GM19455 (cell line): ENCODE data around the gene WDR7.

Experiments
- ATAC-seq: cut with Tn5 transposase; IDR thresholded peaks from one replicate; pipeline ENCODE4 v1.9.1; 2021; ENCODE audit not compliant: unreplicated experiment

The WDR7 gene

DNA sequence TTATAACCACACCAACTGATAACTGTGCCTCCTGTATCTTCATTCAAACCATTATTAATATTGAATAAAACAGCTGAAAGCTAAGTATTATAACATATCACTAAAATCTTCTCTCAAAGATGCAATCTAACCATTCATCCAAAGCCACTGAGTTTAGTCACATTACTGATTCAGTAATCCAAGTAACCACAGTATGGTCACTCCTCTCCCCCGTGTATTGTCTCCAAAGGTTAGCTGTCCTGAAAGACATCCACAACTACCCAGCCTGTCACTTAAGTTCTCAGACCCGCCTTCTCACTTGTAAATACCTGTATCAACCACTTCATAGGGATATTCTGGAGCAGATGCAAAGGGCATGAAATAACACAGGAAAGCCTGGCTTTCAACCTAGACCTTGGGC, 282.3 kb downstream of the WDR7 start:
- no peak for ATAC-seq

DNA sequence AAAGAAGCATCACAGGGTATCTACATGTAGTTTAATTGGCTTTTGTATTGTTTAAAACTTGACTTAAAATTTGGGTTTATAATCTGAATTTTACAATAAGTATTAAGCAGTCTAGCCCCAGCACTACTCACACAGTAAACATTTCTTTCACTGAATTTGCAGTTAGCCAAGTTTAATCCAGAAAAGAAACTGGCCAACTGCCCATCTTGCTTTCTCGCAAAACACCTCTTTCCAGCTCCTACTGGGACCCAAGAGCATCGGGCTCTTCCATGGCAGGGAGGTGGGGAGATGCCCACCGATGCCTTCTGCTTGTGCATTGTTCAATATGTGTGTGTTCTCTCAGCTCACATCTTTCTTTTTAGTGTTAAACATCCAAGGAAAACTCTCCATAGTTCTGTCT, 283.0 kb downstream of the WDR7 start:
- no peak for ATAC-seq

DNA sequence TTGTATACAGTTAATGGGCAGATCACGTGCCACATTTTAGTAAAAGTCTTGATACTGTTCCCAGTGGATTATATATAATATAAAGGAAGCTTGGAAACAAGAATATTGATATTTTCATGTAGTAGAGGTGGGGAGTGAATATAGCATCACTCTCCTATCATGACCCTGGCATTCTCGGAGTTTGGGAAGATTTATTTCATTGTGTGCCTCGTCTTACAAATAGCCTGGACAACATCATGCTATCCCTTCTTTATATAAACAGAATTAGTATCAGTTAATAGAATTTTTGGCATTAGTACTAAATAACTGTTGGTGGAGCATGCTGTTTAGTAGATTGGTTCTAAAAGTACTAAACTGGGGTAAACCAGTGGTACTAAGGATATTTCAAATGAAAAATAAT, 283.7 kb downstream of the WDR7 start:
- no peak for ATAC-seq

DNA sequence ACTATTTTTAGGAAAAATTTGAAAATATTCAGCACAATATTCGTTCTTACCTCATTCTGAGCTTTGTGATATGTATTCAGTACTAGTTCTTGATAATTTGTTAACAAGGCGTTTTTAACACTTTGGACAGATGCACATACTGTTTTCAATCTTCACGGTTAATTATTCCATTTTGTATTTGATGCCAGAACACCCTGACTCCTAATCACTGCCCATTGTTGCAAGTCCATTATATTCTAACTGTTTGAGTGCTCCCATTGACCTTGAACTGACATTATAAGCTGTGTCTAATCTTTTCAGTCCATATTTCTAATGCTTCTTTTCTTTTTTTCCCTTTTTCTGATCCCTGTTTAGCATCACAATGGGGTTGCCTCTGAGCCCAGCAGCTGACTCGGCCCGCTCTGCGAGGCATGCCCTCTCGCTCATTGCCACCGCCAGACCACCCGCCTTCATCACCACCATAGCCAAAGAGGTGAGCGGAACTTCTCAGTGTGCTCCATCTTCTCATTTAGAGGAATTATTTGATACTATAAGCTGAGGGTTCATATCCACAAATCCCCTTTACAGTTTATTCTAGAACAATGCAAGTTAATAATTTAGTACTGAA, 284.4 kb downstream of the WDR7 start:
- no peak for ATAC-seq

DNA sequence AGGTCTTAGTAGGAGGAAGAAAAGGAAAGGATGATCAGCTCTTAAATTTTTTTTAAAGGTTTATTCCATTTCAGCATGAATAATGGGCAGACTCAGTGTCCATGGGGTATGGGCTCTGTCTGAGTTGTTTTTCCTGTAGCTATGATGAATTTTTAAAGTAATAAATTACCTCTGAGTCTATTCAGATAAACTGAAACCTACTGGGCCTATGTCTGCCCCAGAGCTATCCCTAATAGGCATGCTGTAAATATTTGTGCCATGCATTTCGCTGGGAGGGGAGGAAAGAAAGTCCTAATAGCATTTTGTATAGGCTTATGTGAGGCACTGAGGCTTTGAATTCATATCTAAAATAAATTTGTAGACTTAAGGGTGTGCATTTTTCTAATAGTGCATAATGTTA, 285.3 kb downstream of the WDR7 start:
- ATAC-seq: no peak

DNA sequence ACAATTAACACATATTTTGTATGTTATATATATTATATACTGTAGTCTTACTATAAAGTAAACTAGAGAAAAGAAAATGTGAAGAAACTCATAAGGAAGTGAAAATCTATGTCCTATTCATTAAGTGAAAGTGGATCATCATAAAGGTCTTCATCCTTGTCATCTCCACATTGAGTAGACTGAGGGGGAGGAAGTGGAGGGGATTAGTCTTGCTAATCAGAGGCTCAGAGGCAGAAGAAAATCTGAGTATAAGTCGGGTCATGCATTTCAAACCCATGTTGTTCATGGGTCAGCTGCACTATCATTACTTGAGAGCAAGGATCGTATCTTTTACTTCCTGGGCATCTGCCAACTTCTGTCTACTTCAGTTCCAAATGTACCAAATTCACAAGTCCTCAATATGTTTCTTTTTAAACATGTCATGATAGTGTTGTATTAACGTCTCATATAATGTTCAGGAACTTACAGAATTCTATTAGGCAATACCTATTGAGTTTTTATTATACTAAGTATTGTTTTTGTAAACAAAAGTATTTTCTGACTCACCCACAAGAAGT, 286.8 kb downstream of the WDR7 start:
- ATAC-seq: no peak

DNA sequence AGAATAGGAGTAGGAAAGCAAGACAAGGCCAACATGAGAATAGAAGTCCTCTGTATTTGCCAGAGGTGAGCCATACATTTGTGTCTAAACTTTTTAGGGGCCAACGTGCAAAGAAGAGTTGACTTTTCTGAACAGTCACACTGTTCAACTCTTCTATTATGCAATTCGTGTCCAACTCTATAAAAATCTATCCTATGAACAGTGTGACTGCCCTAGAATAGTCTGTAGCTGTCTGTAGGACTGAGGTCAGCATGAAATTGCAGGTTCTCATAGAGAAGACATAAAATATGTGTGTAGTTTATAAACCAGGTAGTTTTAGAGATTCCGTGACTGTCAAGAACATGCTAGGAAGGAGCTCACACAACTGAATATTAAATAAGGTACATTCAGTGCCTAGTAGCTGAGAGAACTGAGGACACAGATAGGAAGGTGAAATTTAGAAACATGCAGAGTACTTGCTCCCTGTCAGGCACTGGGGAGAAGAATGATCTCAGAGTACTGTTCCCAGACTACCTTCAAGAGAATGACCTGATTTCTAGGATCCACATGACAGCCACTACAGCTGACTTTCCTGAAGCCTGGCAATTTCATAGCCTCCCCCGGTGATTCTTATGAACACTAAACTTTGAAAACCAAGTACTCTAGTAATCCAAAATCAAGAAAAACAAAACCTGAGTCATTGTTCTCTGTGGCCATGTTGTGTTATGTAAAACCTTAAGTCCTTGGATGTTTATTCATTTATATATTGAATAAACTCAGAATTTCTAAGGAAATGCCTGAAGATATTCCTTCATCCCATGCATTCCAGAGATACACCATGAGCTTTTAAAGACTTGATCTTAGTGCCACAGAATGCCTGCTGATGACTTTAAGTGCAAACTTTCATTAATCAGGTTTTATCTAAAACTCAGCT, 294.3 kb downstream of the WDR7 start:
- ATAC-seq: no peak

DNA sequence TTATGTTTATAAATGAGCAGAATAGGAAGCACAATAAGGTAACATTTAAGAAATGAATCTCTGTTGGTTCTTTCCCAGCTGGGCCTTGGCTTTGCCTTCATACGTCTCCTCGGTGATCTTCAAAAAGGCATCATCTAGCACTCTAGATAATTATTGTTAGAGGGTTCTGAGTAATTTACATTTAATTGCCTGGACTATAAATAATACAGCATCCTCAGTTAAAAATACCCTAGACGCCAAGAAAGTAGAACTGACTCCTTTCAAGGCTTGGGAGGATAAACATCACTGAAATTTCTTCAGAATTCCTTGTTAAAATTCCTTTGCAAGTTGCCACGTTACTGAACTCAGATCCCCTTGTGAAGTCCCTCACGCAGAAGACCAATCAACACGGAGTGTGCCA, 296.1 kb downstream of the WDR7 start:
- no peak for ATAC-seq

DNA sequence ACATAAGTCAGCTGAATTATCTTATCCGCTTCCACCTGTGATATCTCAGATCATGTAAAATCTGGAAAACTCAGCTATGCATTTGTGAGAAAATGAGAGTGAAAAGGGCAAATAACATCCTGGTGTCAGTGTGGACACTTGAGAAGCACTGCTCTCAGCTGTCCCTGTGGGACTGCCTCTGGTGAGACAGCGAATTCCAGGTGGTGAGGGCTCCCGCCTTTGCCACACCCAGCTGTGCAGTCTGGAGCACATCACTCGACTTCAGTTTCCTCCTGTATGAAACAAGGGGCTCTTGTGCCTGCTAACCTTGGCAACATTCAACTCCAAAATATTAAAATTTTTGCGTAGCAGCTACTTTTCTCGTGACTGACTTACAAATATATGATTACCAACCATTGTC, 300.9 kb downstream of the WDR7 start:
- ATAC-seq: no peak

DNA sequence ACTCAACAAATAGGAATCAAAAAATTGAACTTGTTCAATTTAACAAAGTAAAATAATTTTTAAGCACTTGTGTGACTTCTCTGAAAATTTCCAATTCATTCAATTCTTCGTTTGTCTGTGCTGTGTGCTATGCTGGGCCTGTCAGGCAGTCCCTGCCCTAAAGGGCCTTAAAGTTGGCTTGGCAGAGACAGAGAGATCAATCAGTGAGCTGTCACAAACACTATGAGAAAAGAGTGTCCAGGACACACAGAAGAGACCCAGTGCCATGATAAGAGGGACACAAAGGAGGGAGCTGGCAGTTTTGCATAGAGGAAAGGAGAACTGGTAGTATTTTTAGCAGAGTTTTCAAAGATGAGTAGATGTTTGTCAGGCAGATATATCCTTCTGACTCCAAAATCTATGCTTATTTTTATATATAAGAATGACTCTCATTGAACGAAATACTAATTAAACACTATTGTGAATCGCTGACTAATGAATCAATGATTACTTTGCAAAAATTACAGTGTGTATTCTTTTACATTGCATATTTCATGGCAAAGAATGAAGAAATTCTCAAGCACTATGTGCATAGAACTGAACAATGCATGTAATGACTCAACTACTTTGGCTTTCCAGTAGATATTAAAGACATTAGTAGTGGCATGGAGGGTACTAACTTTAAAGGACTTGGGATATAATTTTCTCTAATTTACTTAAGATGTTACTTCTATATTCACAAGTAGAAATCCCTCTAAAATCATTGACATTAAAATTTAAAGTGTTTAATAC, 302.5 kb downstream of the WDR7 start:
- no peak for ATAC-seq

DNA sequence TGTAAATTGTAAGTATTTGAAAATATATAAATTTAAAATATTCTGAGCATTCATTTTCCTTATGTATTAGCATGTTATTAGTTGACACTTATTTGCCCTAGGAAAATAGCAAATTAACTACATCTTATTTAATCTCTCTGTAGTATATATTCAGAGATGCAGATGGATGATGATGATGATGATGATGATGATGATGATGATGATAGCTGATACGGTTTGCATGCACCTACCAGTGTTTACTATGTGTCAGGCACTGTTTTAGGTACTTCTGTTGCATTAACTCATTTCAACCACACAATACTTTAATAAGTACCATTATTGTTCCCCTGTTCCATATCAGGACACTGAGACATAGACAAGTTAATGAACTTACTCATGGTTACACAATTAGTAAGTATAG, 304.3 kb downstream of the WDR7 start:
- ATAC-seq: no peak

DNA sequence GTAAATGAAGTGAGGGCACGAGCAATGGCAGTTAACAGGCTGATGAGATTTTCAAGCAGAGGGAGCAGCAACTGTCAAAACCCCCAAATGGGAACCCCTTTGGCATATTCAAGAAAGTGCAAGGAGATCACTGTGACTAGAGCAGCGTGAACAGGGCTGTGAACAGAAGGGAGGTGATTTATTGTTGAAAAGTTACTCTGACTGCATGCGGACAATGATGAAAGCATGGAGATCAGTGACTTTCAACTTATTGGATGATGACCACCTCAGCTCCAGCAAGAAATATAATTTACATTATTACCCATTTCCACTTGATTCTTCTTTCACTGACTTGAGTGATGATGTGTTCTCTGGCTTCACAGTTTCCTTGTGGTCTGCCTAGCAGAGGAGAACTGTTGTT, 308.0 kb downstream of the WDR7 start:
- no peak for ATAC-seq

DNA sequence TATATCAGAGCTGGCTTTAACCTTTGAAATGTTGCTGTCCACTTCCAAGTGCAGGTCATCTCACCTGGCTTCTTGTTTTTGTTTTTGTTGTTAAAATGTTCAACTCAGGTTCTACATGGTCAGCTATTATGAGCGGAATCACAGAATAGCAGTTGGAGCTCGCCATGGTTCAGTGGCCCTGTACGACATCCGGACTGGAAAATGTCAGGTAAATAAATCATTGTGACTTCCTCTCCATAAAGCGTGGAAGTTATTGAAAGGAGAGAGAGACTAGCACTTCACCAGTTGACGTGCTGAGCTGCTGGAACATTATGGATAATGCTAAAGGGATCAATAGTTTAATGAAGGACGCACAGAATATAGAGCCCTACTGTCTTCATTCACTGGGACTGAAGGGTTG, 311.2 kb downstream of the WDR7 start:
- no peak for ATAC-seq

DNA sequence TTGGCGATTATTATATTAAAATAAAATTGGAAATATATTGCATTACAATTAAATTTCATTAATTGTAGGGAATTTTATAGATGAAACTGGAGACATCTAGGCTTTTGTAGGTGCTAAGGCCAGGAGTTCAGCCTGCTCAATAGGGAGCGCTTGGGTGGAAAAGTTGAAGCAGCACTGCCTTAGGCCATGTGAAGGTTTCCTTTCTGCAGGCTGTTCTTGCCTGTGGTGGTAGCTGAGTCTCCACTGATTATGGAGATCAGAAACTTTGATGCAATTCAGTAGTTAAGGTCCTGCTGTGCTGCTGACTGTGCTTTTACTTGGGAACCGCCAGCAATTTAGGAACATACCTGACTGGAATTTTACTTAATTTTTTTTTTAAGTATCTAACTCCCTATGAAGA, 315.9 kb downstream of the WDR7 start:
- no peak for ATAC-seq

DNA sequence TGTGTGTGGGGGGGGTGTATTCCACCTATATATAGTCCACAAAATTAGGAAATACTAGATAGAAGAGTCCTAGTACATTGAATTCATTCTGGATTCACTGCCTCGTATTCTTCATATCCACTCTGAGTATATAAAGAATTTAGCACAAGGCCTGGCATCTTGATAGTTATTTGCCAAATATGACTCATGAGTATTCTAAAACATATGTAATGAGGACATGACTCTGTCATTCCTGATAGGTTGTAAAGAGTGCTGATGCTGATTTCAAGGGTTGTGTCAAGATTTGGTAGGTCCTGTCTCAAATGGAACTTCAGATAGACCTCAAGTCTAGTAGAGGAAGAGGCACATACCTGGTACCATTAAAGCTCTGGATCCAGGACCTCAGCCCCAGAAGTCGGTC, 322.3 kb downstream of the WDR7 start:
- no peak for ATAC-seq

DNA sequence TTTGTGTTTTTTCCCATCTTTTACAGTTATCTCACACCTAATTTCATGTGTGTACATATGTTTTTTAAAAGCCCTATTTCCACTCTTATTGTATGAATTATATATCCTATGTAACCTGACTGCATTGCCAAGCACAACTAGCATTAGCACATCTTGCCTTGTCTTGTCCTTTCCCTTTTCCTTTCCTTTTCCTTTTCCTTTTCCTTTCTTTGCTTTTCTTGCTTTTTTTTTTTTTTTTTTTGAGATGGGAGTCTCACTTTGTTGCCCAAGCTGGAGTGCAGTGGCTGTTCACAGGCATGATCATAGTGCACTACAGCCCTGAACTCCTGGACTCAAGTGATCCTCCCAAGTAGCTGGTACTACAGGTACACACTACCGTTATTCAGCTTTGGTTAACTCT, 323.0 kb downstream of the WDR7 start:
- no peak for ATAC-seq

DNA sequence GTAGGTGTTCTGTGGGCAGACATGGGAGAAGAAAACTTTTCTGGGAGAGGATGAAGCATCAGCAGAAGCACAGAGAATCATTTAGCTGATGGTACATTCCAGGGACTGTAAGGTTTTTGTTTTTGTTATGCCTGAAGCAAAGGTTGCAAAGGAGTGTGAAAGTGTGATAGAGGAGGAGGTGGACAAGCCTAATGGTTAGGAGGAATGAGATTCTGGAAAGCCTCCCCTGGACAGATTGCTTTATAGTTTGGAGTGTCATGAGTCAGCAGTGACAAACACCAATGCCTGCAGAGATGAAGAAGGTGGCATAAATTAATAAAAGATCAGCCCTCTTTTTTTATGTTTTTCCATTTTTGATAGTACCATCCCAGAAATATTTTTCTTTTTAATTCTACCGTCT, 324.1 kb downstream of the WDR7 start:
- no peak for ATAC-seq

DNA sequence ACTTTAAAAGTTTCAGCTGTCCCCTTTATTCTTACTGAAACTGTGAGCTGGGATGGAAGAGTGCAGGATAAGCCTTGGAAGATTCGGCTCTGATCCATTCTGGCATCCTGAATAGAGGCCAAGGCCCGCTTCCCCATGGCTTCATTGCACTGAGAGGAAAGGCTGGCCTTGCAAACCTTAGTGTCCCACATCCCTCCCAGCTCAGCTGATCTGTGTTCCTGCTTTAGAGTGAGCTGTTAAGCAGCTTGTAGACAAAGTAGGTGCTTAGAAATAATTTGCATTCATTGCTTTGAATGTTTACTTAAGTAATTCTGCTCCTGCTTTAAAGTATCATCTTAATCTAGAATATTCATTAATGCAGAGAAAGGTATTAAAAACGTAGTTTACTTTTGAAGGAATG, 326.1 kb downstream of the WDR7 start:
- ATAC-seq: no peak

DNA sequence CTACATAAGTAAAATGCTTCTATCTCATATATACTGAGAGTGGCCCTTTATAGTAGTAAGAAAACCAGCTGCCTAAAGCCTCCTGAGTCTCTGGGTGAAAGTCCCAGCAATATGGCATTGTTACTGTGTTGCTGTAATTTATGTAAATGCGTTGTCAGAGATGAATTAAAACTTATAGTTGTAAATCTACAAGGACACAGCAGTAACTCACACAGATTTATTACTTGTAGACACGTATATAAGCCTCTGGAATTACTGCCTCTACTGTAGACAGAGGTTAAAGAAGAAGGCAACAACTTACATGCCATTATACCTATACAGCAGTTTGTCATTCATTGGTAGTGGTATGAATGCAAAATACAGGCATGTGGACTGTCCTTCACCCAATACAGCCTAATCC, 326.6 kb downstream of the WDR7 start:
- ATAC-seq: no peak

DNA sequence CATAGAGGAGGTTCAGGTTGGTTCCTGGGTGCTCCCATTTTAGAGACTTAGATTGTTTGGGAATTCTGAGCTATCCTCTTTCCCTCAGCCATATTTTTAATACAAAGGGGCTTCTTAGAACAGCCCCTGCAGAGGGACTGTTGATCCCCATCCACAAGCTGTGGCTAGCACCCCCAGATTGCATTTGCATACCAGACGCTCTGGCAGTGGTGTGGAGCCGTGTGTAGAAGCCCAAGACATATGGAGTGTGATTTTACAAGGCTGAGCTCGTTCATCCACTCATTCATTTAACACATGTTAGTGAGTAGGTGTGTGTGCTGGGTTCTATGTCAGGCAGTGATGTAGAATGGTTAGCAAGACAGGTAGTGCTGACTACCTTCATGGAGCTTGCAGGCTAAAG, 329.0 kb downstream of the WDR7 start:
- no peak for ATAC-seq

DNA sequence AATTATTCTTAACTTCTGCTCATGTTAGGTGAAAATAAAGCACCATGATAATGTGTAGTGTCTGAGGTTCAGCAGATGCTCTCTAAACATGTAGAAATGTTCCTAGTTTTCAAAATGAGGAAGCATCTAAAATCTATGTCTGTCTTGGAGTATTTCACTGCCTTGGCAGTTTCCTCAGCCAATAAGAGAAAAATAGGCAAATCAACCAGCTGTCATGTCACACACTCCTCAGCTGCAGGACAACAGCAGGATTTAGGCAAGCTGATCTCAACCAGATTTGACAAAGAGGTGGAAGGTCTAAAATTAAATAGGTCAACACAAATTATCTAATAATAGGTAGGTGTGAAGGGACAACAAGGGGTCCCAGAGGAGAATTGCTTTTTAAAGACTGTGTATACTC, 331.6 kb downstream of the WDR7 start:
- ATAC-seq: no peak
